Transverse colon (tissue), 4 donors: ENCODE results near the gene CDC42EP5. TPM values are rescaled to one million over a fixed set of nuclear protein-coding genes. Genes with fewer than 3 reads are reported as not detected.

ENCODE experiments used
- DNase-seq: peaks from one replicate; pipeline ENCODE4 v3.0.0-alpha.2; 2019
- H3K27ac ChIP-seq, 4 donors: fragments of 200-600 bp; sonication (generic); 2 replicates each; pipeline ENCODE4 v1.5.1; 2016 to 2018; ENCODE audit warnings: inconsistent platforms in 4 of 4
- H3K27me3 ChIP-seq: fragments of 200-600 bp; sonication (generic); 2 replicates; pipeline ENCODE4 v1.5.1; 2017; ENCODE audit warnings: inconsistent platforms
- H3K36me3 ChIP-seq, 4 donors: fragments of 200-600 bp; sonication (generic); 2 replicates each; pipeline ENCODE4 v1.5.1; 2017 to 2019; ENCODE audit warnings: inconsistent platforms in 4 of 4
- H3K4me1 ChIP-seq, 4 donors: fragments of 200-600 bp; sonication (generic); 2 replicates each; pipeline ENCODE4 v1.5.1; 2017 to 2020; ENCODE audit warnings: inconsistent platforms in 4 of 4
- H3K4me3 ChIP-seq, 4 donors: fragments of 200-600 bp; sonication (generic); 1 replicate in 1 of 4; 2 replicates in 3 of 4; pipeline versions ENCODE4 v1.5.1 to v1.6.1; 2017 to 2019; ENCODE audit warnings: inconsistent platforms in 4 of 4
- H3K9me3 ChIP-seq, 2 donors: fragments of 200-600 bp; sonication (generic); 2 replicates each; pipeline ENCODE4 v1.5.1; 2017 to 2019; ENCODE audit warnings: inconsistent platforms in 2 of 2
- EP300 ChIP-seq: sonication (generic); formaldehyde crosslinking; IDR thresholded peaks from one replicate; pipeline ENCODE4 v1.6.1; 2017; ENCODE audit warnings: antibody characterized with exemption, low read depth
- POLR2A ChIP-seq: fragments of 450-650 bp; IDR thresholded peaks from one replicate; pipeline ENCODE4 v1.6.1; 2016; ENCODE audit warnings: antibody characterized with exemption, mild to moderate bottlenecking, moderate library complexity
- POLR2AphosphoS5 ChIP-seq, 3 donors: sonication (generic); formaldehyde crosslinking; IDR thresholded peaks; one replicate each; pipeline ENCODE4 v1.6.1; 2016; ENCODE audit warnings: antibody characterized with exemption in 3 of 3
- WGBS, 2 donors: methylation state at CpG; one replicate each; pipeline ENCODE4 v1.1.5; 2018; ENCODE audit warnings: low coverage in 1 of 2; 5-methylcytosine and 5-hydroxymethylcytosine counted together
- in situ Hi-C, 4 donors: fragments of 200-750 bp; cut with MboI; loops; one replicate each; pipeline versions ENCODE4 v1.15.0 to v1.15.1; 2017; ENCODE audit warnings: low sequenced_read_pairs in 3 of 4, low pct_ligation_motif_present in 1 of 4, low pct_unique_long_range_greater_than_20kb in 1 of 4
- intact Hi-C: fragments of 100-400 bp; cut with DNase I; formaldehyde crosslinking; loops from one replicate; pipeline ENCODE4 v1.15.1; 2023; ENCODE audit warnings: low total_unique reads
- total RNA-seq, 4 donors: library from RNA; depleted of rRNA; stranded (reverse); fragments of >200 nt; gene quantifications; one replicate each; pipeline ENCODE4 v1.1.0, GENCODE V29; 2016
- TF ChIP-seq, protein P1 (sequence below), 5 experiments: fragments of 200-600 bp in 3 of 5; fragments of 450-650 bp in 2 of 5; sonication (generic) in 3 of 5; IDR thresholded peaks; 1 replicate in 2 of 5; 2 replicates in 3 of 5; pipeline ENCODE4 v1.5.1; 2016 to 2017; ENCODE audit warnings: antibody characterized with exemption in 5 of 5, inconsistent platforms in 3 of 5, mild to moderate bottlenecking in 2 of 5, moderate library complexity in 1 of 5

CDC42EP5 gene
- total RNA-seq, 4 donors from 2014 or later = 210 to 231 (median 214) TPM

DNA sequence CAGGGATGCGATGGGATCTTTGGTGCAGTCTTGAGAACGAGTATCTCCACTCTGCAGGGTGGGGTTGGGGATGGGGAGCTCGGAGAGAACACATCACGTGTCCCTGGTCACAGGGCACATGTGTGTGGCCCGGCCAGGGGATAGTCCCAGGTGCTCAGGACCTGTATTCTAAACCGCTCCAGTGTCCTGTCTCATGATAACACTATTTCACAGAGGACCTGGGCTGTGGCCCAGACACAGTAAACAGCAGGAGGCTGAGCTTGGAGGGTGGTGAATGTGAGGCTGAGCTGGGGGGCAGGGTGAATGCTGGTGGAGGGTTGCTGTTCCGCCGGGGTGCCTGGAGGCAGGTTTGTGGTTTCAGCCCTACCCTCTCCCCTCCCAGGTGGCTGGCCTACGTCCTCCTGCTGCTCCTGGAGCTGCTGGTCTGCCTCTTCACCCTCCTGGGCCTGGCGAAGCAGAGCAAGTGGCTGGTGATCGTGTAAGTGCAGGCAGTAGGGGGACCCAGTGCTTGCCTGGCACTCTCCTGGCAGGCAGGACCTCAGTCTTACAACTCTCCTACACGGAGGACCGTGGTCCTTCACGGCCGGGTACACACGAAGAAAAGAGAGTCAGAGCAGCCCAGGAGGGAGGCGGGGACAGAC is 46.7 kb downstream of the CDC42EP5 start:
- Histone ChIP-seq H3K4me3 (no peak overlapping the region), H3K4me1 (peaks cover 5 to 15% (median 12%) of the 10 kb centered on the region in 4 donors), H3K36me3 (no peaks in the 10 kb centered on the region), H3K27ac (no peak overlapping the region), H3K9me3 (no peaks in the 10 kb centered on the region), H3K27me3 (peaks cover 62% of the 10 kb centered on the region)
- no peak for DNase-seq
- 49% methylated on average over 17 of the region's 17 CpGs; no CpG with 5 or more reads in 1 of the 2 donors for WGBS, 2 donors
- in situ Hi-C loops = no loop called here
- intact Hi-C loops = no loop called here
- TF ChIP-seq POLR2A (no peak), EP300 (no peak), POLR2AphosphoS5 (IDR thresholded peaks at IDR 0.05) (no peak)
- TF ChIP-seq, protein P1, sequence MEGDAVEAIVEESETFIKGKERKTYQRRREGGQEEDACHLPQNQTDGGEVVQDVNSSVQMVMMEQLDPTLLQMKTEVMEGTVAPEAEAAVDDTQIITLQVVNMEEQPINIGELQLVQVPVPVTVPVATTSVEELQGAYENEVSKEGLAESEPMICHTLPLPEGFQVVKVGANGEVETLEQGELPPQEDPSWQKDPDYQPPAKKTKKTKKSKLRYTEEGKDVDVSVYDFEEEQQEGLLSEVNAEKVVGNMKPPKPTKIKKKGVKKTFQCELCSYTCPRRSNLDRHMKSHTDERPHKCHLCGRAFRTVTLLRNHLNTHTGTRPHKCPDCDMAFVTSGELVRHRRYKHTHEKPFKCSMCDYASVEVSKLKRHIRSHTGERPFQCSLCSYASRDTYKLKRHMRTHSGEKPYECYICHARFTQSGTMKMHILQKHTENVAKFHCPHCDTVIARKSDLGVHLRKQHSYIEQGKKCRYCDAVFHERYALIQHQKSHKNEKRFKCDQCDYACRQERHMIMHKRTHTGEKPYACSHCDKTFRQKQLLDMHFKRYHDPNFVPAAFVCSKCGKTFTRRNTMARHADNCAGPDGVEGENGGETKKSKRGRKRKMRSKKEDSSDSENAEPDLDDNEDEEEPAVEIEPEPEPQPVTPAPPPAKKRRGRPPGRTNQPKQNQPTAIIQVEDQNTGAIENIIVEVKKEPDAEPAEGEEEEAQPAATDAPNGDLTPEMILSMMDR (IDR thresholded peaks at IDR 0.05) = no peak

DNA sequence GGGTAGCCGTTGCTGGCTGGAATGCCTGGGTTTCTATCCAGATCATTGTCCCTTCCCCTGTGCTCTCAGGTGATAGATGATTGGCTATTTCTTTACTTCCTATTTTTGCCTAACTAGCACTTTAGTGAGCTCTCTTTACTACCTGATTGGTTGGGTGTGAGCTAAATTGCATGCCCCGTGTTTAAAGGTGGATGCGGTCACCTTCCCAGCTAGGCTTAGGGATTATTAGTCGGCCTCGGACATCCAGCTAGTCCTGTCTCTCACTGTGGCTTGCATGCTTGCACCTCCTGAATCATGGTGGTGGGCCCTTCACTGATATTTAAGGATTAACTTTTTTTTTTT is 47.7 kb downstream of the CDC42EP5 start:
- TF ChIP-seq, protein P1 (IDR thresholded peaks at IDR 0.05) = no peak
- TF ChIP-seq POLR2AphosphoS5 (IDR thresholded peaks at IDR 0.05) = no peak
- no peak for TF ChIP-seq EP300
- TF ChIP-seq POLR2A = no peak
- intact Hi-C loops = no loop called here
- WGBS, 2 donors = 45 to 52% methylated on average over 5 of the region's 5 CpGs

GRCh38 chr19:54424660-54425381 is 48.3 kb downstream of the CDC42EP5 start:
- in situ Hi-C loops (no loop called here), intact Hi-C loops (no loop called here)
- Histone ChIP-seq H3K27me3 (peaks cover 62% of the 10 kb centered on the region), H3K4me1 (peaks cover 0 to 5% (median 0%) of the 10 kb centered on the region in 4 donors), H3K36me3 (no peaks in the 10 kb centered on the region), H3K27ac (no peak overlapping the region), H3K4me3 (no peak overlapping the region), H3K9me3 (no peaks in the 10 kb centered on the region)
- 77 to 89% methylated on average over 6 to 36 of the region's 36 CpGs for whole genome bisulfite sequencing, 2 donors
- TF ChIP-seq EP300 (no peak), POLR2A (no peak)
- TF ChIP-seq, protein P1 (IDR thresholded peaks at IDR 0.05) = no peak
- no peak for DNase-seq

More for the DNA sequence above, 47.7 kb downstream of the CDC42EP5 start:
- H3K27me3 ChIP-seq = peaks cover 62% of the 10 kb centered on the region
- H3K4me1 ChIP-seq = peaks cover 2 to 9% (median 3%) of the 10 kb centered on the region in 4 donors
- no peak overlapping the region for H3K27ac ChIP-seq
- no peak overlapping the region for H3K4me3 ChIP-seq
- no peak for DNase-seq
- no peaks in the 10 kb centered on the region for H3K9me3 ChIP-seq
- in situ Hi-C loops = no loop called here
- H3K36me3 ChIP-seq = no peaks in the 10 kb centered on the region

- WGBS, 2 donors = 86% methylated on average over 14 of the region's 14 CpGs; no CpG with 5 or more reads in 1 of the 2 donors
Observed at GRCh38 chr19:54424201-54424600, 48.9 kb downstream of the CDC42EP5 start.

More at GRCh38 chr19:54424201-54424600, 48.9 kb downstream of the CDC42EP5 start:
- intact Hi-C loops (no loop called here), in situ Hi-C loops (no loop called here)
- Histone ChIP-seq H3K27me3 (peaks cover 62% of the 10 kb centered on the region), H3K4me1 (peaks cover 0 to 5% (median 0%) of the 10 kb centered on the region in 4 donors), H3K36me3 (no peaks in the 10 kb centered on the region), H3K4me3 (no peak overlapping the region), H3K9me3 (no peaks in the 10 kb centered on the region), H3K27ac (no peak overlapping the region)
- DNase-seq = no peak
- no peak for TF ChIP-seq POLR2AphosphoS5 (IDR thresholded peaks at IDR 0.05)
